Mucosa of rectum (tissue), 2 donors: ENCODE results near the gene PDLIM5.

Experiments used
- H3K27ac ChIP-seq, 2 donors: one replicate each; pipeline ENCODE4 v1.7.0; 2013; ENCODE audit warnings: inconsistent platforms in 2 of 2, low read depth in 2 of 2, low read length in 2 of 2
- H3K27me3 ChIP-seq, 2 donors: one replicate each; pipeline ENCODE4 v1.7.0; 2013; ENCODE audit warnings: low read length in 2 of 2; ENCODE audit not compliant: control insufficient read depth in 2 of 2, insufficient read depth in 2 of 2
- H3K36me3 ChIP-seq, 2 donors: one replicate each; pipeline ENCODE4 v1.7.0; 2013; ENCODE audit warnings: low read length in 2 of 2; ENCODE audit not compliant: control insufficient read depth in 2 of 2, insufficient read depth in 2 of 2
- H3K4me1 ChIP-seq, 2 donors: one replicate each; pipeline ENCODE4 v1.7.0; 2013; ENCODE audit warnings: low read length in 2 of 2, mild to moderate bottlenecking in 1 of 2; ENCODE audit not compliant: control insufficient read depth in 2 of 2, insufficient read depth in 2 of 2
- H3K4me3 ChIP-seq, 2 donors: one replicate each; pipeline ENCODE4 v1.7.0; 2013; ENCODE audit warnings: low read length in 2 of 2
- H3K9ac ChIP-seq, 2 donors: one replicate each; pipeline ENCODE4 v1.7.0; 2013; ENCODE audit warnings: low read length in 2 of 2, low read depth in 1 of 2, mild to moderate bottlenecking in 1 of 2
- H3K9me3 ChIP-seq, 2 donors: one replicate each; pipeline ENCODE4 v1.7.0; 2013; ENCODE audit warnings: low read length in 2 of 2; ENCODE audit not compliant: control insufficient read depth in 2 of 2
- donor health status: healthy.
- donor health status: Normal muscosa, but diverticular disease.

The PDLIM5 gene

DNA sequence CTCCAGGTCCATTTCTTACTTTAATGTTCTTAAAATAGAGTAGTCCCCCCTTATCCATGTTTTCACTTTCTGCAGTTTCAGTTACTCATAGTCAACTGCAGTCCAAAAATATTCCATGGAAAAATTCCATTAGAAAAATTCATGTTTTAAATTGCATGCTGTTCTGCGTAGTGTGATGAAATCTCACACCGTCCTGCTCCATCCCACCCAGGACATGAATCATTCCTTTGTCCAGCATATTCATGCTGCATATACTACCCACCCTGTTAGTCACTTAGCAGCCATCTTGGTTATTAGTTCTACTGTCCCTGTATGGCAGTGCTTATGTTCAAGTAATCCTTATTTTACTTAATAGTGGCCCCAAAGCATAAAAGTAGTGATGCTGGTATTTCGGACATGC is 5.4 kb upstream of the PDLIM5 start:
- Histone ChIP-seq H3K27ac (no peak overlapping the region), H3K4me3 (no peak overlapping the region), H3K27me3 (no peaks in the 10 kb centered on the region), H3K36me3 (no peaks in the 10 kb centered on the region), H3K4me1 (peaks cover 2 to 18% of the 10 kb centered on the region in 2 donors), H3K9me3 (no peaks in the 10 kb centered on the region), H3K9ac (no peak overlapping the region)

DNA sequence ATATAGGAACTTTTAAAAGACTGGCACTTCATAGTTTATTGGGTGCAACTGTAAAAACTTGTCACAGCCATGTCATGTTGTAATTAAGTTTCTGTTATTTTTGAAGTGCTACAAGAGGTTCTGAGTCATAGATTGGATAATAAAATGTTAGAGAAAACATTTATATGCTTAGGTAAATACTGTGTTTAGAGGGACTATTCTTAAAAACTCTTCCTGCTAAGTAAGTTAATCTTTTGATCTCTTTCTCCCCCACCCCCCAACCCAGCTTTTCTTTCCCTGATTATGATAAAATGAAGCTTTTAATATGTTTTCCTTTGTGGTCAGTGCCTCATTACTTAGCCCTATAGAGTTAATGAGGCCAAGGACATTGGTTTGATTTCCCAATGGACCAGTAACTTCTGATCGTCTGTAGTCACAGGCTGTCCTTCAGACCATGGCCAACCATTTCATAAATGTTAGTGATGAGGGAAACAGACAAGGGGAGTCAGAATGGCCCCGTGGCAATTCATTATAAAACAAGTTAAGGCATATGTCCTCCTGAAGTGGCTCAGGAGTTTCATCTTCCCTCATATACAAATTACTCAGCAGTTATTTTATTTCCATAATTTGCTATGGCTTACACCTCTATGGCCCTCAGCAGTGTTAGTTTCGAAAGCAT is 3.9 kb upstream of the PDLIM5 start:
- no peaks in the 10 kb centered on the region for H3K27me3 ChIP-seq
- H3K4me3 ChIP-seq: no peak overlapping the region
- H3K4me1 ChIP-seq: peaks cover 2 to 20% of the 10 kb centered on the region in 2 donors
- no peak overlapping the region for H3K9ac ChIP-seq
- no peaks in the 10 kb centered on the region for H3K9me3 ChIP-seq
- H3K27ac ChIP-seq: no peak overlapping the region
- no peaks in the 10 kb centered on the region for H3K36me3 ChIP-seq

DNA sequence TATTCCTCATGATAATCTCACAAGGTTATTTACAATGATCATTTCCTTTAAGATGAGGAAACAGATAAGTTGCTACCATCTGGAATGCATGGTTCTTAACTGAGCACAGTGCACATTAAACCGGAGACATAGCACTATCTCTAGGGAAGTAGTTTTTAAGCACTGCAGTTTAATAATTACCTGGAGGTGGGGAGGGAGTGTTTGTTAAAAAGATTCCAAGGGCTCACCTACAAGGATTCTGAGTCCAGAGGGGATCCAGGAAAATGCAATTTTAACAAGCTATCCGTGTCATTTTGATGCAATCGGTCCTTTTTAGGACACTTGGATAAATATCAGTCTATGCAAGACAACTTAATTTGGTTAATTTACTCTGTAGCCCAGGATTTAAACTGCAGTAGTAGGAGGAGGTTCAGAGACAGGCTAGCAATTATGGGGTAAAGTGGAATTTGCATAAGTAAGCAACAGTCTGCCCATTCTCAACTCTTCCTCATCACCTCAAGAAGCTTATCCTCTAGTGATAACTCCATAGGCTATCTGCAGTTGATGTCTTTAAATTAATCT is 2.8 kb upstream of the PDLIM5 start:
- Histone ChIP-seq H3K9ac (no peak overlapping the region), H3K36me3 (no peaks in the 10 kb centered on the region), H3K4me3 (no peak overlapping the region), H3K27me3 (no peaks in the 10 kb centered on the region), H3K27ac (no peak overlapping the region), H3K9me3 (no peaks in the 10 kb centered on the region), H3K4me1 (peaks cover 2 to 27% of the 10 kb centered on the region in 2 donors)

DNA sequence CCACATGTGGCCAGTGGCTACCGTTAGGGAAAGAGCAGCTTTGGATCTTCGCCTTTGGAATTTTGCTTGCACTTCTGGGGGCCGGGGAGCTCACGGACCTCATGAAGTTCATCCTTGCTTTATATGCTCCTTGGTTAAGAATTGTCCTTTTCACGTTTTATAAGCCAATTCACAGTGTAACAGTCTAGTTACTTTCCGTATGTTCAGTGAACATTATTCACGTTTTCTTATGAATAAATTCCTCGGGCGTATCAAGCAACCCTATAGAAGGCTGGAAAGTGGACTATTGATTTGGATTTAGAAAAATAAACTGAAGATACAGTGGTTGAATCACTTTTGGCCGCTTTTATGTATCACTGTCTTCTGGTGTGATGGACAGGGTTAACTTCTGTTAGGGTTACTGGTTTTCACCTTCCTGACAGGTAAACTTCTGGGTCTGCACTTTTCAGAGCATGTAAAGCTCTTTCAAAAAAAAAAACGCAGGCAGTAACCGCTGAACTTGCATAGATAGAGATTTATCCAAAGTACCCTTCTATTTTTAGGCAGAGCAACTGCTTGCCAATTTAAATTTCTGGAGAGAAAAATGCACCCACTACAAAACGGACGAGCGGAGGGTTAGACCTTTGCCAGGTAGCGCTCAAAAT is 569 bp upstream of the PDLIM5 start:
- Histone ChIP-seq H3K27me3 (no peaks in the 10 kb centered on the region), H3K9me3 (no peaks in the 10 kb centered on the region), H3K27ac (peak overlapping the region; percentile 26 to 99), H3K9ac (peak overlapping the region; percentile 54 to 100), H3K4me3 (peak overlapping the region; percentile 85 to 87), H3K4me1 (peaks cover 2 to 44% of the 10 kb centered on the region in 2 donors), H3K36me3 (no peaks in the 10 kb centered on the region)

GRCh38 chr4:94452476-94453371 is 982 bp downstream of the PDLIM5 start:
- Histone ChIP-seq H3K27ac (peak overlapping the region; percentile 96 to 99), H3K36me3 (no peaks in the 10 kb centered on the region), H3K4me3 (peak overlapping the region; percentile 85 to 87), H3K27me3 (no peaks in the 10 kb centered on the region), H3K4me1 (peaks cover 2 to 48% of the 10 kb centered on the region in 2 donors), H3K9me3 (no peaks in the 10 kb centered on the region), H3K9ac (peak overlapping the region; percentile 94 to 100)

GRCh38 chr4:94453391-94453963 is 1.7 kb downstream of the PDLIM5 start:
- H3K4me3 ChIP-seq: peak overlapping the region; percentile 85 to 87
- H3K9me3 ChIP-seq: no peaks in the 10 kb centered on the region
- H3K4me1 ChIP-seq: peaks cover 2 to 41% of the 10 kb centered on the region in 2 donors
- H3K36me3 ChIP-seq: no peaks in the 10 kb centered on the region
- H3K27me3 ChIP-seq: no peaks in the 10 kb centered on the region
- peak overlapping the region; percentile 96 to 99 for H3K27ac ChIP-seq
- peak overlapping the region; percentile 94 to 100 for H3K9ac ChIP-seq

DNA sequence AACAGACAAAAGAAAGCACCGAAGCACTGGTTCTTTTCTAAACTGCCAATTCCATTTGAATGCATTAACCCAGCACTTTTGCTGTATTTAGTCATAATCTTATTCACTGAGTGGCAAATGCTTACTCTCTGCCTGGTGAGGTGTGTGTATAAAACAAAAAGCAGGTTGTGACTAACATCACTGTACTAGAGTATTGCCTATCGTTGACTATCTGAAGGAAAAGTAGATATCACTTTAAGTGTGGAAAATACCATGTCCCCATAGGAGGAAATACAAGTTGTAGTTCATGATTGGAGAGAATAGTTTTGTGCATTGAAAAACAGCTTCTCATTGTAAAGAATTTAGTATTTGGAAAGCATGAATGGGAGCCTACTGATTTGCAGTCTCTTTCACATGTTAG is 2.7 kb downstream of the PDLIM5 start:
- Histone ChIP-seq H3K27me3 (no peaks in the 10 kb centered on the region), H3K4me3 (peak overlapping the region; percentile 85 to 87), H3K9me3 (no peaks in the 10 kb centered on the region), H3K4me1 (peaks cover 4 to 36% of the 10 kb centered on the region in 2 donors), H3K36me3 (no peaks in the 10 kb centered on the region), H3K9ac (peak overlapping the region in 1 of 2 donors; percentile 100), H3K27ac (peak overlapping the region; percentile 50 to 99)

DNA sequence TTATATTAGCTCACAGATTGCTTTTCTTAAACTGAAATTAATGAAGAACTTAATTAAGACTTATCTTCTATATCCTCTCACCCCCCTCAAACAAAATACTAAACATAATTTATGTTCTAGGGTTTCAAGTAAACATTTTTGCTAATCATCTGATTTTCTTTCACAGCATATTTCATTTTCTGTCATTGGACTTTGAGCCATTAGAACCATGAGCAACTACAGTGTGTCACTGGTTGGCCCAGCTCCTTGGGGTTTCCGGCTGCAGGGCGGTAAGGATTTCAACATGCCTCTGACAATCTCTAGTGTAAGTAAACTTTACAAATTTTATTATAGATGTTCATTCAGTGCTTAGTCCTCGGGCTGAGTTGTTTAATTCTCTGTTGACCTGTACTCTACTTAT is 3.3 kb downstream of the PDLIM5 start:
- H3K4me1 ChIP-seq: peaks cover 4 to 36% of the 10 kb centered on the region in 2 donors

GRCh38 chr4:94457692-94458106 is 6.0 kb downstream of the PDLIM5 start:
- no peak overlapping the region for H3K4me3 ChIP-seq
- no peaks in the 10 kb centered on the region for H3K27me3 ChIP-seq
- H3K27ac ChIP-seq: no peak overlapping the region
- H3K36me3 ChIP-seq: no peaks in the 10 kb centered on the region
- H3K9ac ChIP-seq: no peak overlapping the region
- peaks cover 4 to 32% of the 10 kb centered on the region in 2 donors for H3K4me1 ChIP-seq
- no peaks in the 10 kb centered on the region for H3K9me3 ChIP-seq

More for the DNA sequence above, 3.3 kb downstream of the PDLIM5 start:
- H3K27ac ChIP-seq: peak overlapping the region; percentile 50 to 99
- H3K27me3 ChIP-seq: no peaks in the 10 kb centered on the region
- no peaks in the 10 kb centered on the region for H3K36me3 ChIP-seq
- no peak overlapping the region for H3K9ac ChIP-seq
- peak overlapping the region in 1 of 2 donors; percentile 11 for H3K4me3 ChIP-seq
- H3K9me3 ChIP-seq: no peaks in the 10 kb centered on the region
